Hepatocyte (in vitro differentiated cells): ENCODE measurements around the gene NR4A1.

Experiments
- CTCF ChIP-seq: fragments of 200-600 bp; sonication (generic); IDR thresholded peaks from 2 replicates; pipeline ENCODE4 v1.5.1; 2016; ENCODE audit warnings: antibody characterized with exemption, mild to moderate bottlenecking; ENCODE audit not compliant: poor library complexity
- EZH2 ChIP-seq: fragments of 200-600 bp; sonication (generic); IDR thresholded peaks from 2 replicates; pipeline ENCODE4 v1.6.1; 2016; ENCODE audit warnings: antibody characterized with exemption, mild to moderate bottlenecking, borderline replicate concordance
- EZH2phosphoT487 ChIP-seq: fragments of 200-600 bp; sonication (generic); IDR thresholded peaks from one replicate; pipeline ENCODE4 v1.6.1; 2018; ENCODE audit warnings: antibody characterized with exemption, mild to moderate bottlenecking, low read depth, moderate library complexity; ENCODE audit not compliant: unreplicated experiment, severe bottlenecking

DNA sequence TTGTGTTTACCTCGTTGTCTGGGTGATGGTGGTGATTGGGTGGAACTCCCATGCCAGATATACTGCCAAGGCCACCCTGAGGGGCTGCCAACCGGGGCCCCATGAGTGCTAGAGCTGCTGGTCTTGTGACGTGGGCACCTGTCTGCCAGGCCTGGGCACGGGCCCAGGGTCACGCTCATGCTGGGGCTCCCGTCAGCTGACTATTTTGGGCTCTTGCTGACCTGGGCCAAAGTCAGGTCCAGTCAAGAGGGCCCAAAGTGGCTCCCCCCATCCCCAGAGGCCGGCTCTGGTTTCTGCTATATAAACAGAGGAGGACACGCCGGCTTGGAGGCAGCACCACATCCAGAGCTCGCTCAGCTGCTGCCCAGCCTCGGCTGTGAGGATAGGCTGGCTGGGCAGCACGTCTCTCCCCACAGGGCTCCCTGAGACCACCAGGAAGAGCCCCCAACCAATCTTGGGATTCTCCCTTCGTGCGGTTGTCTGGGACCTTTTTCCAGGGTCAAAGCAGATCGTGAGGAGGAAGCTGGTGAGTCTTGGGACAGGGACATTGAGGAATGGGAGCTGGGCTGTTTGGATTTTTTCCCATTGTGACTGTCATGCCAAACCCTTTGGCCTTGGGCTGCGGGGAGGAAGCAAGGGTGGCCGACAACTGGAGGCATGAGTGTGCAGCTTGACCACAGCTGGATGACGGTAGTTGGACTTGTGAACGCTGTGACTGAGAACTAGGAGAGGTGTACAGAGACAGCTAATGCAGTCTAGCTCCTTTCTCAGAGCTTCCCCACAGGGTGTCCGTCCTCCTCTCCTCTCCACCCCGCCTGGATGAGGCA is 7.6 kb upstream of the NR4A1 start:
- TF ChIP-seq EZH2 (no peak), EZH2phosphoT487 (no peak), CTCF (no peak)
